Left ventricle myocardium inferior (tissue), 1 donor: ENCODE measurements around the gene PTPRN2. TPM values are rescaled to one million over a fixed set of nuclear protein-coding genes. Genes with fewer than 3 reads are reported as not detected.
"Not testable (repeated sequence)": the region's sequence is repeated elsewhere in the genome, so short reads cannot be mapped to it uniquely, and the experiment has no call there.

Source experiments
- DNase-seq: peaks from one replicate; pipeline ENCODE4 v3.0.0-alpha.2; 2020
- H3K27ac ChIP-seq: fragments of 200-600 bp; replicated peaks from 2 replicates; pipeline ENCODE4 v1.8.0; 2021
- H3K27me3 ChIP-seq: fragments of 200-600 bp; 2 replicates; pipeline ENCODE4 v1.8.0; 2021; ENCODE audit warnings: low read depth
- H3K36me3 ChIP-seq: fragments of 200-600 bp; 2 replicates; pipeline ENCODE4 v1.8.0; 2021
- H3K4me1 ChIP-seq: fragments of 200-600 bp; 2 replicates; pipeline ENCODE4 v1.8.0; 2021
- H3K4me3 ChIP-seq: fragments of 200-600 bp; 2 replicates; pipeline ENCODE4 v1.8.0; 2021; ENCODE audit warnings: mild to moderate bottlenecking, moderate library complexity
- H3K9me3 ChIP-seq: fragments of 200-600 bp; replicated peaks from 2 replicates; pipeline ENCODE4 v1.8.0; 2021
- CTCF ChIP-seq: fragments of 200-600 bp; IDR thresholded peaks from 2 replicates; pipeline ENCODE4 v1.8.0; 2021; ENCODE audit warnings: antibody characterized with exemption, mild to moderate bottlenecking, borderline replicate concordance
- intact Hi-C: fragments of 100-400 bp; cut with micrococcal nuclease; formaldehyde crosslinking; loops from one replicate; pipeline ENCODE4 v1.11.0; 2022
- total RNA-seq: library from RNA; stranded (reverse); fragmentation: NEBNext Ultra II Directional; extraction: Animal tissue kit (Norgen Biotek cat#: 25700); gene quantifications from one replicate; pipeline ENCODE4 v1.2.1, GENCODE V29; 2021
- donor health status: DM: no; HTN: yes; CAD: no; lungs with severe emphysema.

The PTPRN2 gene
- total RNA-seq, 1 donor from 2014 or later = 1.3 TPM

GRCh38 chr7:157564517-157565177, 1023.0 kb downstream of the PTPRN2 start:
- Histone ChIP-seq H3K27me3 (peaks cover 22% of the 10 kb centered on the region), H3K27ac (no peak overlapping the region), H3K36me3 (no peaks in the 10 kb centered on the region), H3K9me3 (no peaks in the 10 kb centered on the region), H3K4me3 (no peak overlapping the region), H3K4me1 (peaks cover 19% of the 10 kb centered on the region)
- intact Hi-C loops = no loop called here
- no peak for DNase-seq
- no peak for TF ChIP-seq CTCF

- H3K4me3 ChIP-seq, DNase-seq, intact Hi-C loops, H3K4me1 ChIP-seq, H3K36me3 ChIP-seq, H3K9me3 ChIP-seq, H3K27ac ChIP-seq: not testable (repeated sequence)
- peaks cover 19% of the 10 kb centered on the region for H3K27me3 ChIP-seq
Observed at GRCh38 chr7:157563467-157564135, 1024.0 kb downstream of the PTPRN2 start.

GRCh38 chr7:157562522-157563398, 1024.9 kb downstream of the PTPRN2 start:
- H3K36me3 ChIP-seq = not testable (repeated sequence)

GRCh38 chr7:157561816-157562410, 1025.7 kb downstream of the PTPRN2 start:
- intact Hi-C loops = no loop called here
- Histone ChIP-seq H3K9me3 (no peaks in the 10 kb centered on the region), H3K4me3 (no peak overlapping the region), H3K27ac (no peak overlapping the region), H3K4me1 (no peaks in the 10 kb centered on the region), H3K36me3 (no peaks in the 10 kb centered on the region), H3K27me3 (peaks cover 8% of the 10 kb centered on the region)
- DNase-seq = no peak
- TF ChIP-seq CTCF = no peak

More at GRCh38 chr7:157562522-157563398, 1024.9 kb downstream of the PTPRN2 start:
- H3K27me3 ChIP-seq = peaks cover 11% of the 10 kb centered on the region
- DNase-seq, H3K9me3 ChIP-seq, H3K4me3 ChIP-seq, intact Hi-C loops, H3K27ac ChIP-seq, H3K4me1 ChIP-seq: not testable (repeated sequence)

- Histone ChIP-seq H3K4me3 (no peak overlapping the region), H3K36me3 (no peaks in the 10 kb centered on the region), H3K27me3 (peaks cover 8% of the 10 kb centered on the region), H3K27ac (no peak overlapping the region), H3K4me1 (no peaks in the 10 kb centered on the region), H3K9me3 (no peaks in the 10 kb centered on the region)
- no peak for DNase-seq
- intact Hi-C loops = no loop called here
- TF ChIP-seq CTCF = no peak
Observed at GRCh38 chr7:157561523-157561785, 1026.2 kb downstream of the PTPRN2 start.

- H3K27me3 ChIP-seq = peaks cover 8% of the 10 kb centered on the region
- H3K36me3 ChIP-seq = no peaks in the 10 kb centered on the region
- no peaks in the 10 kb centered on the region for H3K4me1 ChIP-seq
- no peak for TF ChIP-seq CTCF
- intact Hi-C loops = no loop called here
- H3K9me3 ChIP-seq = no peaks in the 10 kb centered on the region
- DNase-seq = no peak
- H3K4me3 ChIP-seq = no peak overlapping the region
- no peak overlapping the region for H3K27ac ChIP-seq
Observed at GRCh38 chr7:157560710-157561522, 1026.7 kb downstream of the PTPRN2 start.
